MCF 10A (cell line): Measurements from ENCODE around the gene ITGB1BP1. TPM values are rescaled to one million over a fixed set of nuclear protein-coding genes. Genes with fewer than 3 reads are reported as not detected.

ENCODE experiments used
- BruUV-seq: library from RNA; stranded (reverse); fragments of 400-500 nt; replicated peaks from 2 replicates; lab custom pipeline; 2021; lab: Mats Ljungman, UMichigan
- CTCF ChIA-PET: fragments of 300-600 bp; sonication (Branson Sonifier 250); formaldehyde crosslinking; extraction: SDS; loops from one replicate; lab custom pipeline; 2021; ENCODE audit warnings: antibody characterized with exemption, inconsistent platforms; lab: Yijun Ruan, JAX
- POLR2A ChIA-PET: fragments of 300-600, 350-650 bp; sonication (Branson Sonifier 250); formaldehyde crosslinking; extraction: SDS; loops from one replicate; lab custom pipeline; 2020; ENCODE audit warnings: antibody characterized with exemption, inconsistent platforms; lab: Yijun Ruan, JAX
- DNase-seq: peaks from one replicate; pipeline ENCODE4 v3.0.0-alpha.2; 2018; ENCODE audit not compliant: unreplicated experiment
- H3K27ac Mint-ChIP-seq: one replicate; pipeline ENCODE4 v1.8.0; 2022; ENCODE audit warnings: mild to moderate bottlenecking, low read depth, mixed read lengths; ENCODE audit not compliant: unreplicated experiment
- H3K27me3 Mint-ChIP-seq: one replicate; pipeline ENCODE4 v1.8.0; 2022; ENCODE audit warnings: mixed read lengths; ENCODE audit not compliant: insufficient read depth, unreplicated experiment
- H3K36me3 Mint-ChIP-seq: one replicate; pipeline ENCODE4 v1.8.0; 2022; ENCODE audit warnings: mild to moderate bottlenecking, moderate library complexity, mixed read lengths; ENCODE audit not compliant: insufficient read depth, unreplicated experiment
- H3K4me1 Mint-ChIP-seq: one replicate; pipeline ENCODE4 v1.8.0; 2022; ENCODE audit warnings: mixed read lengths; ENCODE audit not compliant: insufficient read depth, unreplicated experiment
- H3K4me3 Mint-ChIP-seq: one replicate; pipeline ENCODE4 v1.8.0; 2022; ENCODE audit warnings: mild to moderate bottlenecking, moderate library complexity, mixed read lengths; ENCODE audit not compliant: unreplicated experiment
- H3K9me3 Mint-ChIP-seq: one replicate; pipeline ENCODE4 v1.8.0; 2022; ENCODE audit warnings: mixed read lengths; ENCODE audit not compliant: unreplicated experiment
- CTCF ChIP-seq: fragments of 200-600 bp; IDR thresholded peaks from one replicate; pipeline ENCODE4 v1.8.0; 2022; ENCODE audit warnings: antibody characterized with exemption, mild to moderate bottlenecking; ENCODE audit not compliant: unreplicated experiment
- intact Hi-C: fragments of 100-400 bp; cut with micrococcal nuclease; formaldehyde crosslinking; loops from 2 replicates; pipeline ENCODE4 v1.14.1; 2022
- total RNA-seq: library from RNA; stranded (reverse); gene quantifications from 2 replicates; pipeline ENCODE4 v1.2.3, GENCODE V29; 2022

Gene ITGB1BP1
- total RNA-seq, 1 experiment from 2014 or later = 125 TPM

DNA sequence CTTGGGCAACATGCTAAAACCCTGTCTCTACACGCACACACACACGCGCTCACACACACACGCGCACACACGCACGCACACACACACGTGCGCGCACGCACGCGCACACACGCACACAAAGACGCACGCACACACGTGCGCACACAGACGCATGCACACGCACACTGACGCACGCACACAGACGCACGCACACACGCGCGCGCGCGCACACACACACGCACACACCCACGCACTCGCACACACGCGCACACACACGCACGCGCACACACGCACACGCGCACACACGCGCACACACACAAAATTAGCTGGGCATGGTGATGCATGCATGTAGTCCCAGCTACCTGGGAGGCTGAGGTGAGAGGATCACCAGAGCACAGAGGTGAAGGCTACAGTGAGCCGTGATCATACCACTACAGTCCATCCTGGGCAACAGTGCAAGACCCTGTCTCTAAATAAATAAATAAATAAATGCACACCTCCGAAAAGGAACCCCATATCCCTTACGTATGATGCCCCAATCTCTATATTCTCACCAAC is 42.9 kb upstream of the ITGB1BP1 start:
- no TSS peak for BruUV-seq
- CTCF ChIA-PET = interaction anchor here (0.5 kb wide), 1 partner anchor 8 kb away, joined by 3 read pairs; no protein-coding TSS in a partner anchor
- no peaks in the 10 kb centered on the region for H3K27me3 Mint-ChIP-seq

GRCh38 chr2:9465170-9465569 is 41.8 kb upstream of the ITGB1BP1 start:
- TF ChIP-seq CTCF = no peak
- no peak for DNase-seq
- Mint-ChIP-seq H3K36me3 (peaks cover 51% of the 10 kb centered on the region), H3K4me3 (no peak overlapping the region), H3K27ac (no peak overlapping the region), H3K9me3 (no peaks in the 10 kb centered on the region), H3K4me1 (no peaks in the 10 kb centered on the region), H3K27me3 (no peaks in the 10 kb centered on the region)
- intact Hi-C loops = no loop called here
- no TSS peak for BruUV-seq
- POLR2A ChIA-PET = interaction anchor here (0.5 to 0.8 kb wide), 2 partner anchors 16 to 444 kb away, joined by 3 read pairs; no protein-coding TSS in a partner anchor
- CTCF ChIA-PET = no interaction called here

More for the DNA sequence above, 42.9 kb upstream of the ITGB1BP1 start:
- Mint-ChIP-seq H3K4me3 (no peak overlapping the region), H3K4me1 (no peaks in the 10 kb centered on the region), H3K27ac (no peak overlapping the region), H3K9me3 (no peaks in the 10 kb centered on the region), H3K36me3 (peaks cover 43% of the 10 kb centered on the region)
- POLR2A ChIA-PET = no interaction called here
- intact Hi-C loops = no loop called here
- no peak for DNase-seq
- TF ChIP-seq CTCF = no peak

DNA sequence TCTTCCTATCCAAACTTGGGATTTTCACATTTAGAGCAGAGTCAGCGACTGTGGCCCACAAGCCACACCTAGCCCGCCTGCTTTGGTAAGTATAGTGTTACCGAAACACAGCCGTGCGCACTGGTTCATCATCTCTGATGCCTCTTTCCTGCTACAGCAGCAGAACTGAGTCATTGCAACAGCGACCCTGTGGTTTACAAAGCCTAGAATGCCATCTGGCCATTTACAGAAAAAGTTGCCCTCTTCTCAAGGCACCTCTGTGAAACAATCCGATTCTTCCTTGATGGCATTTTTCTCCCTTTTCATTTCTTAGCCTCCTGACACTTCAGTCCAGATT is 40.3 kb upstream of the ITGB1BP1 start:
- no peaks in the 10 kb centered on the region for H3K27me3 Mint-ChIP-seq
- CTCF ChIA-PET = no interaction called here
- no peaks in the 10 kb centered on the region for H3K9me3 Mint-ChIP-seq
- TF ChIP-seq CTCF = no peak
- peaks cover 65% of the 10 kb centered on the region for H3K36me3 Mint-ChIP-seq
- POLR2A ChIA-PET = no interaction called here
- BruUV-seq = no TSS peak
- intact Hi-C loops = no loop called here
- H3K27ac Mint-ChIP-seq = no peak overlapping the region
- no peak for DNase-seq
- no peaks in the 10 kb centered on the region for H3K4me1 Mint-ChIP-seq
- H3K4me3 Mint-ChIP-seq = no peak overlapping the region

GRCh38 chr2:9462886-9463697 is 39.8 kb upstream of the ITGB1BP1 start:
- POLR2A ChIA-PET = no interaction called here
- CTCF ChIA-PET = interaction anchor here (1.2 kb wide), 1 partner anchor 585 kb away, joined by 3 read pairs; no protein-coding TSS in a partner anchor
- no TSS peak for BruUV-seq
- no peak overlapping the region for H3K27ac Mint-ChIP-seq
- intact Hi-C loops = no loop called here
- H3K4me3 Mint-ChIP-seq = no peak overlapping the region
- no peaks in the 10 kb centered on the region for H3K27me3 Mint-ChIP-seq
- H3K9me3 Mint-ChIP-seq = no peaks in the 10 kb centered on the region
- peaks cover 64% of the 10 kb centered on the region for H3K36me3 Mint-ChIP-seq
- no peaks in the 10 kb centered on the region for H3K4me1 Mint-ChIP-seq
- no peak for DNase-seq
- no peak for TF ChIP-seq CTCF
